ENCODE data around the gene CHST14. TPM values are rescaled to one million over a fixed set of nuclear protein-coding genes. Genes with fewer than 3 reads are reported as not detected.

The CHST14 gene
- total RNA-seq, 1 donor from 2014 or later, result 14.1 TPM

- Histone ChIP-seq H3K4me1 (no peaks in the 10 kb centered on the region), H3K9me3 (no peaks in the 10 kb centered on the region), H3K36me3 (no peaks in the 10 kb centered on the region), H3K4me3 (no peak overlapping the region), H3K27me3 (peaks cover 5% of the 10 kb centered on the region), H3K27ac (no peak overlapping the region)
- ATAC-seq, result no peak
- DNase-seq, result no peak
- intact Hi-C loops (cut with DNase I), result no loop called here
- no peak for TF ChIP-seq CTCF (IDR thresholded peaks at IDR 0.05)
Measured at GRCh38 chr15:40495516-40495915, 24.7 kb downstream of the CHST14 start.

- intact Hi-C loops (cut with DNase I), result no loop called here
- H3K27ac ChIP-seq, result no peak overlapping the region
- DNase-seq (no peak), ATAC-seq (no peak)
- no peak for TF ChIP-seq CTCF (IDR thresholded peaks at IDR 0.05)
- H3K4me3 ChIP-seq, result no peak overlapping the region
- no peaks in the 10 kb centered on the region for H3K36me3 ChIP-seq
- H3K4me1 ChIP-seq, result no peaks in the 10 kb centered on the region
- no peaks in the 10 kb centered on the region for H3K9me3 ChIP-seq
- H3K27me3 ChIP-seq, result peaks cover 5% of the 10 kb centered on the region
Measured at GRCh38 chr15:40498418-40498817, 27.6 kb downstream of the CHST14 start.

DNA sequence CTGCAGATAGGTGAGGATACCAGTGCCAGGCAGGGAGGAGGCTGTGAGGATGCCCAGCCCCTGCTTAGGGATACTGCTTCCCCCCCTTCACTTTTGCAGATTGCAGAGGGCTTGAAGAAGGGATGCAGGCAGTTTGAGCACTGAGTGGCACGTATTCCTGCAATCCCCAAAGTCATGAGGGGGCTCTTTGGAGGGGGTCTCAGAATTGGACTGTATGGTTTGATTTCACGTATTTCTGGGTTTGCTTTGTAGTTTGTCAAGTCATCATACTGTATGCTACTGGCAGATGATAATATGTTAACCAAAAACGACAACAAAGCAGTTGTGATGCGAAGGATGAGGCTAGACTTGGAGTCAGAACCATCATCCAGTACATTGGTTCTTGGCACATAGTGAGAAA lies 28.1 kb downstream of the CHST14 start:
- intact Hi-C loops (cut with DNase I), result no loop called here
- no peak for DNase-seq
- ATAC-seq, result no peak
- Histone ChIP-seq H3K4me1 (no peaks in the 10 kb centered on the region), H3K27ac (no peak overlapping the region), H3K36me3 (no peaks in the 10 kb centered on the region), H3K4me3 (no peak overlapping the region), H3K27me3 (peaks cover 5% of the 10 kb centered on the region), H3K9me3 (no peaks in the 10 kb centered on the region)
- no peak for TF ChIP-seq CTCF (IDR thresholded peaks at IDR 0.05)

DNA sequence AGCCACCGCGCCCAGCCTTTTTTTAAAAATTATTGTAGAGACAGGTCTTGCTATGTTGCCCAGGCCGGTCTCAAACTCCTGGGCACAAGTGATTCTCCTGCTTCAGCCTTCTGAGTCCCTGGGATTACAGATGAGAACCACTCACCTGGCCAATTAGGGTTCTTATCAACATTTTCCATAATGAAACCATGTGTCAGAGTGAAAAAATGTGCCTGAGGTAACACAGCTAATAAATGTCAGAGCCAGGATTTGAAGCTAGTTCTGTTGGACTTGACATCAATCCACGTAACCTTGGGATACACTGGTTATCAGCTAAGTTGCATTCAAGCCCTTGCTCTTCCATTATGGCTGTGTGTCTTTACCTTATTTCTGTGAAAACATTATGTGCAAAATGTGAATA lies 29.1 kb downstream of the CHST14 start:
- H3K27ac ChIP-seq, result no peak overlapping the region
- ATAC-seq (no peak), DNase-seq (no peak)
- intact Hi-C loops (cut with DNase I), result no loop called here
- no peaks in the 10 kb centered on the region for H3K4me1 ChIP-seq
- peaks cover 5% of the 10 kb centered on the region for H3K27me3 ChIP-seq
- no peak overlapping the region for H3K4me3 ChIP-seq
- no peak for TF ChIP-seq CTCF (IDR thresholded peaks at IDR 0.05)
- no peaks in the 10 kb centered on the region for H3K36me3 ChIP-seq
- no peaks in the 10 kb centered on the region for H3K9me3 ChIP-seq

- no peak overlapping the region for H3K4me3 ChIP-seq
- H3K4me1 ChIP-seq, result no peaks in the 10 kb centered on the region
- H3K27me3 ChIP-seq, result peaks cover 5% of the 10 kb centered on the region
- intact Hi-C loops (cut with DNase I), result no loop called here
- no peaks in the 10 kb centered on the region for H3K36me3 ChIP-seq
- TF ChIP-seq CTCF (IDR thresholded peaks at IDR 0.05), result no peak
- H3K9me3 ChIP-seq, result no peaks in the 10 kb centered on the region
- ATAC-seq (no peak), DNase-seq (no peak)
- no peak overlapping the region for H3K27ac ChIP-seq
Measured at GRCh38 chr15:40500568-40501330, 30.0 kb downstream of the CHST14 start.

DNA sequence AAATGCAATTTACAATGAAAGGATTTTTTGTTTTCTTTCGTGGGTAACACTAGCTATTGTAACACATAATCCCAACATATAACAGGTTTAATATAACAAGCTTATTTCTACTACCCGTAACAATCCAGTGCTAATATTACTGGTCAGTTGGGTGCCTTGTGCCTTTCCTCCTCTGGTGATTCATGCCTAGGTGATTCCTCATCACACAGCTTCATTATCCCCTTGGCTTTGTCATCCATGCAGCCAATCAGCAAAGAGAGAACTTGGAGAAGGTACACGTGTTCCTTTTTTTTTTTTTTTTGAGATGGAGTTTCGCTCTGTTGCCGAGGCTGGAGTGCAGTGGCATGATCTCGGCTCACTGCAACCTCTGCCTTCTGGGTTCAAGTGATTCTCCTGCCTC lies 30.7 kb downstream of the CHST14 start:
- H3K4me3 ChIP-seq, result no peak overlapping the region
- no peaks in the 10 kb centered on the region for H3K9me3 ChIP-seq
- peaks cover 5% of the 10 kb centered on the region for H3K27me3 ChIP-seq
- H3K36me3 ChIP-seq, result no peaks in the 10 kb centered on the region
- H3K27ac ChIP-seq, result no peak overlapping the region
- ATAC-seq, result no peak
- DNase-seq, result no peak
- peaks cover under 1% of the 10 kb centered on the region for H3K4me1 ChIP-seq
- intact Hi-C loops (cut with DNase I), result no loop called here
- no peak for TF ChIP-seq CTCF (IDR thresholded peaks at IDR 0.05)
